EL (cell line): Measurements from ENCODE around the gene PACRGL.

Experiments used
- DNase-seq: peaks from one replicate; pipeline ENCODE4 v3.0.0-alpha.2; 2016

The PACRGL gene

DNA sequence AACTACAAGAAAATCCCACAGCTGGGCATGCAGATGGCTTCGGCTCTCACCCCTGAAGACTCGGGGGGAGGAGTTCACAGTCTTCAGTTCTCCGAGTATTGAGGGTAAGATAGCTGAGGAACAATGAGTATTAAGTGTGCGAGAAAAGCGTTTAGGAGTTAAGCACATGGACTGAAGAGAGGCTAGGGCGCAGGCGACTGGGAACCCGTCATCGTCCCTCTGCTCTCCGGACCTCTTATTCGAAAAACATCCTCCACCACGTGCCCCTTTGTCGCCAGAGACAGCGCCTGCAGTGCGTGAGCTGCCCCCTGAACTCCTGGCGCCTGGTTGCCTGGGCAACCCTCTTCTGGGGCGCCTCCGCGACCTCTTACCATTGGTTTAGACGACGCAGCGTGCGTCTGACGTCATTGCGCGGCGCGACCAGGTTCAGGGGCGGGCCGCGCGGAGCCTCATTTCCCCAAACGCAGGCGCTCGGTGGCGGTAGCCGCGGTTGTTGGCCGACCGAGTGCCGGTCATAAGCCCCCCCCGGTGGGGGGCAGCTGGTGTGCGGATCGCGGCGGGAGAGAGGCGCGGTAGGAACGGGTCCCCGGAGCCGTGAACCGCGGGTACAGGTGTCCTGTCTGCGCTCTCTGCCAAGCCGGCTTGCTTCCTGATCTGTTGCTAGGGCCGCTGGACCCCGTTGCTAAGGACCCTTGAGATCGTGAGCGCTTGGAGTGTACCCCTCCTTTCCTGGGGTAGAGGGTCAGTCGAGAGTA lies at the start of gene PACRGL:
TSS of gene PACRGL (plus strand) at position 452 of the 755 bp plus-strand sequence. CDS start 4,024 bp downstream, outside the sequence.
- peak; percentile 95 for DNase-seq

GRCh38 chr4:20652226-20652885 lies 47.9 kb upstream of the PACRGL start:
- DNase-seq, result peak; percentile 4

DNA sequence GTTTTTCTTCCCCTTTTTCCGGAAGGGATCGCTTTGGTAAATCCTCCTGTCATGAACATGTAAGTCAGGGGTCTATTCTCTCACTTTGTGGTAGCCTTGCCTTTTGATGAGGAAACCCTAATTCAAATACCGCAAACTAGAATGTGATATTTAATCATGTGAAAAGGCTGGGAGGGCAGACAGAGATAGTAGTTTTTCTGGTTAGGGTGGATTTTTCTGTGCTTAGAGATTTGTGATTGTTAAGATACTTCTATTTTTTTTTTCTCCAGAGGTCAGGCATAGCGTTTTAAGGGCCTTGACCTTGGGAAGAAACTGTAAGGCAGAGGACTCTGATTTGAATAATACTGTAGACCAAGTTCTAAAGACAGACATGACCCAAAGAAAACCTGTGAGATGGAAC lies 41.8 kb upstream of the PACRGL start:
- DNase-seq, result no peak

GRCh38 chr4:20662851-20663250 lies 37.4 kb upstream of the PACRGL start:
- DNase-seq, result peak; percentile 12

GRCh38 chr4:20666012-20666860 lies 34.0 kb upstream of the PACRGL start:
- DNase-seq, result no peak

GRCh38 chr4:20672262-20672661 lies 28.0 kb upstream of the PACRGL start:
- DNase-seq, result no peak

DNA sequence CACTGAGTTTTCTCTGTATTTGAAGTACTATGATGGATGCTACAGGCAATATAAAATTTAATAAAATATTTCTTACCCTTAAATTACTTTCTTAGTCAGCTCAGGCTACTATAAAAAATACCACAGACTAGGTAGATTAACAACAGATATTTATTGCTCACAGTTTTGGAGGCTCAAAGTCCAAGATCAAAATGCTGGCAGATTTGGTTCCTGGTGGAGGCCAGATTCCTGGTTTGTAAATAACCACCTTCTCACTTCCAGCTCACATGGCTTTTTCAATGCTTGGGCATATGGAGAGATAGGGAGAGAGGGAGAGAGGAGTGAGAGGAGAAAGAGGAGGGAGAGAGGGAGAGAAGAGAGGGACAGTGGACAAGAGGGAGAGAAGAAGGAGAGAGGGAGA lies 24.5 kb upstream of the PACRGL start:
- DNase-seq, result no peak

- DNase-seq, result no peak
Measured at GRCh38 chr4:20676501-20677197, 23.6 kb upstream of the PACRGL start.

DNA sequence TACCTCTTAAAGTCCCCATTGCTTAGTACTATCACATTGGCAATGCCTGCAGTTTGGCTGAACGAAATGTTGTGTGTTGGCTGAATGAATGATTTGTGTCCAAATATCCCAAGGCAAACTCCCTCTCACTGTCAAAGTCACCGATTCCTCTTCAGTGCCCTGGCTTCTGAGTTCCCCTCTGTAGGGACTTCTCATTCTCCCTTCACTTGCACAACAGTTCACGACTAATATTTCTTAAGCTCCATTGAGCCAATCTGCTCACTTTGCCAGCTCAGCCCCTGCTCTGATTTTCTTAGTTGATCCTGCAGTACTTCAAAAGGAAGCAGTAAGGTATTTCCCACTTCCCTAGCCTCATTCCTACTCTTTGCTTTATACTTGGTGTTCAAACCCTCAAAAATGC lies 21.9 kb upstream of the PACRGL start:
- DNase-seq, result no peak

- no peak for DNase-seq
Measured at GRCh38 chr4:20679951-20680350, 20.3 kb upstream of the PACRGL start.

- DNase-seq, result no peak
Measured at GRCh38 chr4:20680736-20681135, 19.5 kb upstream of the PACRGL start.

GRCh38 chr4:20681271-20681670 lies 19.0 kb upstream of the PACRGL start:
- no peak for DNase-seq

DNA sequence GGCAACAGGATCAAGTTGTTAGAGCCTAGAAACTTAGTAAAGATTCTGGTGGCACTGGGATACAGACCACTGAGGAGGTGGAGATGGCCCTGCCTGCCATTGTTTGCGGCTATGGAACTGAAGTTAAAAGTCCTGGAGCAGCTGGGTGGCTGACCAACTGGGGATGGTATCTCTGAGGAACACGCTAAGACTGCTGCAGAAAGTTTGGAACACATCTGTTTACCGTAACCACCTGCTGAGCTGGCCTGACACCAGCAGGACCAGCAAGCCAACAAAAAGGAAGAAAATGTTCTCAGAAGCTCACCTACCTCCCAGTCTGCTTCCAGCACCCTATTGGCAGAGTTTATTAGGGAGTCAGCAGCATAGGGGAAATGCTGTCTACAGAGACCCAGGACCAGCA lies 17.4 kb upstream of the PACRGL start:
- no peak for DNase-seq

DNA sequence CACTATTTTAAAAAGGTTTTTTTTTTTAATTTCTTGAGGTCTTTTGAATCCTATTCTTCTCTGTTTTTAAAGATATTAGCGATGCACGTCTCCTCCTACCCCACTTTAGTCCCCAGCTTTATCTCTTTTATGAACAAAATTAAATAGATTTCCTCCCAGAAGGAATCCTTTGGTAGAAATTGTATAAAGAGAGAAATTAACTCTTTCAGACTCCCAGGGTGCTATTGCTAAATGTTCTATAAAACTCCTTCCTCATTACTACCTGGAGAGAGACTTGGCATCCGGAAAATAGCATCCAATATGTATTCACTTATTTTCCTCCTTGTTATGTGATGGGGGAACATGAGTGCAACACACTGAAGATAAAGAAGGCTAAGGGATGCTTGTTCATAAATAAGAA lies 16.5 kb upstream of the PACRGL start:
- DNase-seq, result no peak

- peak; percentile 25 for DNase-seq
Measured at GRCh38 chr4:20684852-20685763, 15.2 kb upstream of the PACRGL start.

- peak; percentile 82 for DNase-seq
Measured at GRCh38 chr4:20687864-20688263, 12.4 kb upstream of the PACRGL start.

DNA sequence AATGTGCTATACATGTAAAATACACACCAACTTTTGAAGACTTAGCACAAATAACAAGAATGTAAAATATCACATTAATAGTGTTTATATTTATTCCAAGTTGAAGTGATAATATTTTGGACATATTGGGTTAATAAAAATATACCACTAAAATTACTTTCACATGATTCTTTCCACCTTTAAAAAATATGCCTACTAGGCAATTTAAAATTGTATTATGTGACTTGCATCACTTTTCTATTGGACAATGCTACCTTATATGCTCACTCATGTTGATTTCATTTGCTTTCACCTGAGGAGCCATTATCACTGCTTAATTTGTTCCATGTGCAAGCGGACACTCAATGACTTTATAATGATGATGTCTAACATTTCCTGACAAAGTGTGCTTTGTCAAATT lies 3.4 kb upstream of the PACRGL start:
- DNase-seq, result no peak

GRCh38 chr4:20698382-20698781 lies 1.9 kb upstream of the PACRGL start:
- peak; percentile 24 for DNase-seq

GRCh38 chr4:20698820-20699219 lies 1.4 kb upstream of the PACRGL start:
- DNase-seq, result no peak

DNA sequence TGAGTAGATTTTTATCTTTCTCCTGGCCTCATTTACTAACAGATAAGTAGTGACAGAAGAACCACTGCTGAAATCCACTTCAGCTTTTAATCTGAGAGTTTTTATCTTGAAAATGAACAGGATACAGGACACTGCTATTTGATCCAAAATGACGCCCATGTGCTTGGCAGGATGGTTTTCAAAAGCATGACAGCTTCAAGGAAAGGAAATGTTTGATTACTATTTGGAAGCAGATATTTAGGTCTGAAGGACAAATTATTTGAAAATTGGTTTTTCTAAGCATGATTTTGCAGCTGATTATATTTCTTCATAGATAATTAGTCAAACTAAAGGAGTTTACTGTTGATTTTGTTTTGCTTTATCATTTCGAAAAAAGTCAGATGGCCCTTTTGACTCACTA lies 11.1 kb downstream of the PACRGL start:
- no peak for DNase-seq

DNA sequence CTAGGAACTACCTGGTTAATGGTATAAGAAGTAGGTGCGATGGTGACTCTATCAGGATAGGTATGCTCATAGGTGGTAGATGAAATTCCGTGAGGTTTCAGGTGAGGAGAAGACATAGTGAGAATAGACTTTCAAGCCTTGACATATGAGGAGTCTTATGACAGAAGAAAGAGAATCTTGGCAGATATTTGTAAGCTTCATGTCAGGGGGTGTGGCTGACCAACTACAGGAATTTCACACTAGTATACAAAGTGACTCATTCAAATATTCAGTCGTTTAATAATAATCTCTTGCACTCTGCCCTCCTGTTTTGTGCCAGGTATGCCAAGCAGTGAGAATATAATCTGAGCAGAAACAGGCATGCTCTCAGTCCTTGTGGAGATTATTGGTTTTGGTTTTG lies 22.8 kb downstream of the PACRGL start:
- DNase-seq, result peak; percentile 31

DNA sequence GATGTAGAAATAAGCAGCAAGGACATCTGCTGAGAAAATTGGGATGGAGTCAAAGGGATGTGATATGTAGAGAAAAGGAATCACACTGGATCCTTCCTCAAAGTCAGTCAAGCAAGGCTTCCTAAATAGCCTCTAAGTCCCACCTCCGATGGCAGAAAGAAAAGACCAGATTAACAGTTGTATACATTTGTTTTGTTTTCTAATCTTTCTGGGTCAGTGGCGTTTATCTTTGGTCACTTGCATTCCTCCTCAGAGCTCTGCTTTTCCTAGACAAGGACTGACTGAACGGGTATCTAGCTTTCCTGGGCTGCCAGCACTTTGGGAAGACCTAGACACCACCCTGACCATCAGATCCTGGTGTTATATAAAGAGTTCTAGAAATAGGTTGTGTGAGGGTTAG lies 23.2 kb downstream of the PACRGL start:
- no peak for DNase-seq
